ENCODE data around the gene ABHD4.

Gene ABHD4

GRCh38 chr14:22573804-22574203, 24.3 kb upstream of the ABHD4 start:
- no peak for TF ChIP-seq CTCF (IDR thresholded peaks at IDR 0.05; ENCODE audit: control extremely low read depth, extremely low read depth, low read depth, missing control alignments)
- POLR2A ChIA-PET: no interaction called here
- CTCF ChIA-PET: interaction anchor here (5.9 to 11.3 kb wide), 5 partner anchors 12 to 279 kb away, joined by 87 to 210 read pairs (median 123); partner anchors contain the start of genes ABHD4 and DAD1

GRCh38 chr14:22577334-22577908, 20.7 kb upstream of the ABHD4 start:
- ChIA-PET POLR2A (no interaction called here), CTCF (interaction anchor here (1.0 kb wide), 1 partner anchor 12 kb away, joined by 3 read pairs; the partner anchor contains the start of gene DAD1)
- TF ChIP-seq CTCF (IDR thresholded peaks at IDR 0.05; ENCODE audit: control extremely low read depth, extremely low read depth, low read depth, missing control alignments): no peak
- DNase-seq (ENCODE audit: extremely low spot score): no peak

More at GRCh38 chr14:22573804-22574203, 24.3 kb upstream of the ABHD4 start:
- DNase-seq (ENCODE audit: extremely low spot score): no peak

GRCh38 chr14:22579236-22579635, 18.9 kb upstream of the ABHD4 start:
- no peak for TF ChIP-seq CTCF (IDR thresholded peaks at IDR 0.05; ENCODE audit: control extremely low read depth, extremely low read depth, low read depth, missing control alignments)
- CTCF ChIA-PET: interaction anchor here (0.9 to 16.3 kb wide), 6 partner anchors 7 to 407 kb away, joined by 3 to 191 read pairs (median 4); no protein-coding TSS in a partner anchor
- no peak for DNase-seq (ENCODE audit: extremely low spot score)
- POLR2A ChIA-PET: no interaction called here

- no peak for TF ChIP-seq CTCF (IDR thresholded peaks at IDR 0.05; ENCODE audit: control extremely low read depth, extremely low read depth, low read depth, missing control alignments)
- CTCF ChIA-PET: interaction anchor here (0.6 to 16.3 kb wide), 3 partner anchors 8 to 440 kb away, joined by 3 to 191 read pairs (median 3); no protein-coding TSS in a partner anchor
- POLR2A ChIA-PET: no interaction called here
Observed at GRCh38 chr14:22579881-22580280, 18.2 kb upstream of the ABHD4 start.

GRCh38 chr14:22580625-22581024, 17.5 kb upstream of the ABHD4 start:
- CTCF ChIA-PET: interaction anchor here (16.3 kb wide), 1 partner anchor 9 kb away, joined by 191 read pairs; no protein-coding TSS in a partner anchor

More at GRCh38 chr14:22579881-22580280, 18.2 kb upstream of the ABHD4 start:
- DNase-seq (ENCODE audit: extremely low spot score): no peak

GRCh38 chr14:22583994-22584393, 14.1 kb upstream of the ABHD4 start:
- no peak for DNase-seq (ENCODE audit: extremely low spot score)
- CTCF ChIA-PET: interaction anchor here (1.0 to 16.3 kb wide), 5 partner anchors 10 to 270 kb away, joined by 4 to 191 read pairs (median 8); no protein-coding TSS in a partner anchor
- no peak for TF ChIP-seq CTCF (IDR thresholded peaks at IDR 0.05; ENCODE audit: control extremely low read depth, extremely low read depth, low read depth, missing control alignments)
- POLR2A ChIA-PET: no interaction called here

More at GRCh38 chr14:22580625-22581024, 17.5 kb upstream of the ABHD4 start:
- no peak for TF ChIP-seq CTCF (IDR thresholded peaks at IDR 0.05; ENCODE audit: control extremely low read depth, extremely low read depth, low read depth, missing control alignments)
- no peak for DNase-seq (ENCODE audit: extremely low spot score)
- POLR2A ChIA-PET: no interaction called here

Measured in GM10248 (cell line).